CD4-positive, CD25-positive, alpha-beta regulatory T cell (primary cell): ENCODE measurements around the gene TMEM213. TPM values are rescaled to one million over a fixed set of nuclear protein-coding genes. Genes with fewer than 3 reads are reported as not detected.

Experiments
- ATAC-seq, 2 donors: fragments of 150-1000 bp; cut with Tn5 transposase; one replicate each; pipeline ENCODE4 v1.10.0; 2021; ENCODE audit warnings: low read depth in 2 of 2, moderate number of reproducible peaks in 2 of 2, moderate library complexity in 1 of 2
- DNase-seq, 3 donors: peaks; one replicate each; pipeline versions ENCODE4 v3.0.0 to v3.0.0-alpha.2; 2012 to 2022; ENCODE audit warnings: mixed read lengths in 1 of 3
- H3K27ac ChIP-seq: one replicate; pipeline ENCODE4 v1.7.0; 2013; ENCODE audit warnings: mild to moderate bottlenecking, low read length; ENCODE audit not compliant: insufficient read depth, poor library complexity, severe bottlenecking
- H3K27me3 ChIP-seq: one replicate; pipeline ENCODE4 v1.7.0; 2013; ENCODE audit warnings: low read length; ENCODE audit not compliant: control insufficient read depth, insufficient read depth
- H3K36me3 ChIP-seq: one replicate; pipeline ENCODE4 v1.7.0; 2013; ENCODE audit warnings: mild to moderate bottlenecking, low read length, moderate library complexity; ENCODE audit not compliant: control insufficient read depth, insufficient read depth
- H3K4me1 ChIP-seq: 2 replicates; pipeline ENCODE4 v1.7.0; 2013; ENCODE audit warnings: mild to moderate bottlenecking, low read length; ENCODE audit not compliant: insufficient read depth, control insufficient read depth, poor library complexity, severe bottlenecking
- H3K4me3 ChIP-seq: one replicate; pipeline ENCODE4 v1.7.0; 2013; ENCODE audit warnings: low read depth, mild to moderate bottlenecking, low read length, moderate library complexity
- H3K9me3 ChIP-seq, 2 experiments: 1 replicate in 1 of 2; 2 replicates in 1 of 2; pipeline ENCODE4 v1.7.0; 2013; ENCODE audit warnings: low read length in 2 of 2, mild to moderate bottlenecking in 1 of 2, moderate library complexity in 1 of 2; ENCODE audit not compliant: control insufficient read depth in 2 of 2
- H3K27ac Mint-ChIP-seq, 3 donors: one replicate each; pipeline ENCODE4 v1.8.0; 2020 to 2022; ENCODE audit warnings: mild to moderate bottlenecking in 3 of 3, mixed read lengths in 3 of 3, moderate library complexity in 2 of 3
- H3K27me3 Mint-ChIP-seq: one replicate; pipeline ENCODE4 v1.8.0; 2022; ENCODE audit warnings: mild to moderate bottlenecking, mixed read lengths
- H3K36me3 Mint-ChIP-seq: one replicate; pipeline ENCODE4 v1.8.0; 2020; ENCODE audit warnings: mixed read lengths
- H3K4me1 Mint-ChIP-seq, 4 donors: one replicate each; pipeline ENCODE4 v1.8.0; 2020 to 2022; ENCODE audit warnings: mixed read lengths in 4 of 4, mild to moderate bottlenecking in 1 of 4
- H3K4me3 Mint-ChIP-seq, 4 donors: one replicate each; pipeline ENCODE4 v1.8.0; 2020 to 2022; ENCODE audit warnings: mild to moderate bottlenecking in 4 of 4, mixed read lengths in 4 of 4, moderate library complexity in 3 of 4
- H3K9me3 Mint-ChIP-seq, 7 donors: one replicate each; pipeline ENCODE4 v1.8.0; 2020 to 2022; ENCODE audit warnings: mixed read lengths in 7 of 7, mild to moderate bottlenecking in 3 of 7, moderate library complexity in 2 of 7
- polyA plus RNA-seq, 4 donors: library from polyadenylated mRNA; unstranded; fragments of 300-500 nt; fragmentation: Illumina TruSeq; gene quantifications; one replicate each; pipeline ENCODE4 v1.2.3, GENCODE V29; 2021
- total RNA-seq: library from RNA; stranded (reverse); gene quantifications from one replicate; pipeline ENCODE4 v1.2.3, GENCODE V29; 2022

The TMEM213 gene
- total and polyA plus RNA-seq, 5 donors from 2014 or later, result 0.21 TPM; not detected in 4

DNA sequence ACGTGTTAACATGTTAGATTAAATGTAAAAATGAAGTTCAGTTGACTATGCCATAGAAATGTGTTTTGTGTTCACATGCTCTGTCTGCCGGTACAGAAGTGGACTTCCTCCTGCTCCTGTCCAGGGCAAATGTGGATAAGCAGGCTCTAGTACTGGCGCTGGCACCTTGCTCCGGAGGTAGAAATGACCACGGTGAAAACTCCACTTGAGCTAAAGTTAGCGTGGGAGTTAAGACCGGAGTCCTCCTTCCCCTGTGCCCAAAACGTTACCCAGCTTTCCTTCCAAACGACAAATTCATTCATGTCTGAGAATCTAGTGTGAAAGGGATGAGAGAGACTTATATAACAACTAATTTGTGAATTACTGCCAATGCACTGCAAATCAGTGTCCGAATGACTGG is 35.2 kb downstream of the TMEM213 start:
- Histone ChIP-seq H3K27ac (no peak overlapping the region), H3K9me3 (no peaks in the 10 kb centered on the region), H3K4me1 (no peaks in the 10 kb centered on the region), H3K4me3 (no peak overlapping the region), H3K36me3 (no peaks in the 10 kb centered on the region), H3K27me3 (peaks cover 4% of the 10 kb centered on the region)
- ATAC-seq, result no peak
- peaks cover 0 to 5% (median 0%) of the 10 kb centered on the region in 4 donors for H3K4me1 Mint-ChIP-seq
- H3K27ac Mint-ChIP-seq, result no peak overlapping the region
- peaks cover 0 to 2% (median 0%) of the 10 kb centered on the region in 7 donors for H3K9me3 Mint-ChIP-seq
- H3K4me3 Mint-ChIP-seq, result no peak overlapping the region
- DNase-seq, result no peak
- peaks cover 34% of the 10 kb centered on the region for H3K27me3 Mint-ChIP-seq
- no peaks in the 10 kb centered on the region for H3K36me3 Mint-ChIP-seq

DNA sequence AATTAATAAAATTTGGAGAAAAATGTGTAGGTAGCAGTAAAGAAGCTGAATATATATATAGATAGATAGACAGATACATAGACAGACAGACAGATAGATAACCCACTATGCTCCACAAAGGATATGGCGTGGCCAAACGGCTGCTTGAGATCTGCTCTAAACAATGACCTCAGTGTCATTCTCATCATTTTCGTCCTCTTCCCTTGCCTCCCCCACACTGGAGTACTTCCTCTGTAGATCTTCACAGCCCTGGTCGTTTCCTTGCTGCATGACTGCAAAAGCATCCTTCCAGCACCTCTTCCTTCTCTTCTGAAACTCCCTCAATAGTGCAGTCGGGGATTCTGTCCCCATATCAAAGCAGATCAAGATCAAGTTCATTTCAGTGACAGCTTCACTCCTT is 35.8 kb downstream of the TMEM213 start:
- no peaks in the 10 kb centered on the region for H3K36me3 Mint-ChIP-seq
- ATAC-seq, result no peak

GRCh38 chr7:138834583-138834982 is 36.8 kb downstream of the TMEM213 start:
- peaks cover 29% of the 10 kb centered on the region for H3K27me3 Mint-ChIP-seq
- no peaks in the 10 kb centered on the region for H3K9me3 ChIP-seq
- no peak overlapping the region for H3K4me3 Mint-ChIP-seq
- no peak overlapping the region for H3K27ac ChIP-seq
- H3K4me1 ChIP-seq, result no peaks in the 10 kb centered on the region
- H3K4me1 Mint-ChIP-seq, result peaks cover 0 to 5% (median 0%) of the 10 kb centered on the region in 4 donors
- no peaks in the 10 kb centered on the region for H3K36me3 Mint-ChIP-seq
- no peak for DNase-seq
- no peaks in the 10 kb centered on the region for H3K36me3 ChIP-seq
- no peak overlapping the region for H3K4me3 ChIP-seq
- H3K27ac Mint-ChIP-seq, result no peak overlapping the region
- H3K27me3 ChIP-seq, result peaks cover 4% of the 10 kb centered on the region
- H3K9me3 Mint-ChIP-seq, result peaks cover 0 to 2% (median 0%) of the 10 kb centered on the region in 7 donors
- no peak for ATAC-seq

More for the DNA sequence above, 35.8 kb downstream of the TMEM213 start:
- H3K4me3 ChIP-seq, result no peak overlapping the region
- no peaks in the 10 kb centered on the region for H3K36me3 ChIP-seq
- no peak overlapping the region for H3K27ac ChIP-seq
- H3K4me1 ChIP-seq, result no peaks in the 10 kb centered on the region
- no peak overlapping the region for H3K27ac Mint-ChIP-seq
- H3K27me3 Mint-ChIP-seq, result peaks cover 32% of the 10 kb centered on the region
- no peak overlapping the region for H3K4me3 Mint-ChIP-seq
- no peak for DNase-seq
- peaks cover 0 to 5% (median 0%) of the 10 kb centered on the region in 4 donors for H3K4me1 Mint-ChIP-seq
- peaks cover 4% of the 10 kb centered on the region for H3K27me3 ChIP-seq
- H3K9me3 ChIP-seq, result no peaks in the 10 kb centered on the region
- peaks cover 0 to 2% (median 0%) of the 10 kb centered on the region in 7 donors for H3K9me3 Mint-ChIP-seq

DNA sequence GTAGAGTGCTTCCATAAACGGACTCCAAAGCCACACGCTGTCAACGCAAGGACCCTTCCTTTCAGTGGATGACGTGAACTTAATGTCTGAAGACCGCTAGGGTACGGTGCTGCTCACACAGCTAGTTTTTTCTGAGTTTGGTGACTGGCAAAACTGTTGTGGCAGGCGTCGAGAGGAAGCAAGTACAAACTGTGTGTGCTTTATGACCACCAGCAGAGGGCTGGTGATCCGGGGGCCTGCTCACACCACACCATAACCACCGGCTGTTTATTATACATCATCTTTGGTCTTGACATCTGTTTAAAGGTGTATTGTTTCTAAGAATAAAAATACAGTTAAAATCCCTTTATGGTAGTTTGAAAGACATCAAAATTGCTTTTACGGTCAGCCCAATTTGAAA is 37.3 kb downstream of the TMEM213 start:
- Histone ChIP-seq H3K27me3 (peaks cover 4% of the 10 kb centered on the region), H3K4me3 (no peak overlapping the region), H3K4me1 (no peaks in the 10 kb centered on the region), H3K27ac (no peak overlapping the region), H3K36me3 (no peaks in the 10 kb centered on the region), H3K9me3 (no peaks in the 10 kb centered on the region)
- H3K27me3 Mint-ChIP-seq, result peaks cover 32% of the 10 kb centered on the region
- H3K36me3 Mint-ChIP-seq, result no peaks in the 10 kb centered on the region
- H3K4me3 Mint-ChIP-seq, result no peak overlapping the region
- peaks cover 0 to 5% (median 0%) of the 10 kb centered on the region in 4 donors for H3K4me1 Mint-ChIP-seq
- DNase-seq (no peak), ATAC-seq (no peak)
- no peak overlapping the region for H3K27ac Mint-ChIP-seq
- H3K9me3 Mint-ChIP-seq, result peaks cover 0 to 2% (median 0%) of the 10 kb centered on the region in 7 donors

- peaks cover 0 to 5% (median 0%) of the 10 kb centered on the region in 4 donors for H3K4me1 Mint-ChIP-seq
- DNase-seq (no peak), ATAC-seq (no peak)
- H3K9me3 Mint-ChIP-seq, result peaks cover 0 to 2% (median 0%) of the 10 kb centered on the region in 7 donors
- H3K27ac Mint-ChIP-seq, result no peak overlapping the region
- Histone ChIP-seq H3K4me3 (no peak overlapping the region), H3K27me3 (peaks cover 6% of the 10 kb centered on the region), H3K36me3 (no peaks in the 10 kb centered on the region), H3K4me1 (no peaks in the 10 kb centered on the region), H3K9me3 (no peaks in the 10 kb centered on the region), H3K27ac (no peak overlapping the region)
- no peaks in the 10 kb centered on the region for H3K36me3 Mint-ChIP-seq
- H3K4me3 Mint-ChIP-seq, result no peak overlapping the region
- peaks cover 31% of the 10 kb centered on the region for H3K27me3 Mint-ChIP-seq
Observed at GRCh38 chr7:138837627-138838026, 39.8 kb downstream of the TMEM213 start.

- DNase-seq (no peak), ATAC-seq (no peak)
- Histone ChIP-seq H3K4me1 (no peaks in the 10 kb centered on the region), H3K27ac (no peak overlapping the region), H3K36me3 (no peaks in the 10 kb centered on the region), H3K4me3 (no peak overlapping the region), H3K9me3 (no peaks in the 10 kb centered on the region), H3K27me3 (peaks cover 6% of the 10 kb centered on the region)
- Mint-ChIP-seq H3K4me1 (peaks cover 0 to 5% (median 0%) of the 10 kb centered on the region in 4 donors), H3K27ac (no peak overlapping the region), H3K36me3 (no peaks in the 10 kb centered on the region), H3K9me3 (peaks cover 0 to 2% (median 0%) of the 10 kb centered on the region in 7 donors), H3K27me3 (peaks cover 26% of the 10 kb centered on the region), H3K4me3 (no peak overlapping the region)
Observed at GRCh38 chr7:138838166-138838565, 40.4 kb downstream of the TMEM213 start.

GRCh38 chr7:138842111-138842510 is 44.3 kb downstream of the TMEM213 start:
- H3K4me1 ChIP-seq, result no peaks in the 10 kb centered on the region
- ATAC-seq (no peak), DNase-seq (no peak)
- H3K27ac Mint-ChIP-seq, result no peak overlapping the region
- no peaks in the 10 kb centered on the region for H3K4me1 Mint-ChIP-seq
- H3K4me3 Mint-ChIP-seq, result no peak overlapping the region
- H3K27me3 ChIP-seq, result peaks cover 2% of the 10 kb centered on the region
- no peaks in the 10 kb centered on the region for H3K36me3 ChIP-seq
- peaks cover 17% of the 10 kb centered on the region for H3K27me3 Mint-ChIP-seq
- no peak overlapping the region for H3K4me3 ChIP-seq
- H3K36me3 Mint-ChIP-seq, result no peaks in the 10 kb centered on the region
- peaks cover 0 to 1% (median 0%) of the 10 kb centered on the region in 7 donors for H3K9me3 Mint-ChIP-seq
- no peaks in the 10 kb centered on the region for H3K9me3 ChIP-seq
- H3K27ac ChIP-seq, result no peak overlapping the region
